Loucy (cell line): ENCODE results near the gene PRLR.

Source experiments
- H2AFZ ChIP-seq: fragments of 200-600 bp; sonication (generic); 2 replicates; pipeline ENCODE4 v1.6.0; 2016; ENCODE audit warnings: antibody characterized with exemption, mild to moderate bottlenecking, low read length, moderate library complexity
- H3F3A ChIP-seq: fragments of 200-600 bp; 2 replicates; pipeline ENCODE4 v1.6.0; 2016; ENCODE audit warnings: antibody characterized with exemption, low read depth, mild to moderate bottlenecking
- H3K27me3 ChIP-seq: fragments of 200-600 bp; sonication (generic); 2 replicates; pipeline ENCODE4 v1.6.1; 2014; ENCODE audit warnings: low read length, mild to moderate bottlenecking; ENCODE audit not compliant: insufficient read depth, poor library complexity, severe bottlenecking
- H3K36me3 ChIP-seq: fragments of 200-600 bp; sonication (generic); 2 replicates; pipeline ENCODE4 v1.6.1; 2016; ENCODE audit warnings: low read length; ENCODE audit not compliant: insufficient read depth
- H3K4me1 ChIP-seq: fragments of 200-600 bp; sonication (generic); 2 replicates; pipeline ENCODE4 v1.5.1; 2014; ENCODE audit warnings: low read length, mild to moderate bottlenecking; ENCODE audit not compliant: insufficient read depth, poor library complexity, severe bottlenecking
- H3K4me2 ChIP-seq: fragments of 200-600 bp; sonication (generic); 2 replicates; pipeline ENCODE4 v1.6.0; 2014; ENCODE audit warnings: antibody characterized with exemption, low read length, low read depth, mild to moderate bottlenecking; ENCODE audit not compliant: poor library complexity, severe bottlenecking
- H3K4me3 ChIP-seq: fragments of 200-600 bp; sonication (generic); 2 replicates; pipeline ENCODE4 v1.5.1; 2014; ENCODE audit warnings: low read length, mild to moderate bottlenecking, mixed read lengths; ENCODE audit not compliant: poor library complexity, severe bottlenecking
- H3K79me2 ChIP-seq: fragments of 200-600 bp; sonication (generic); 2 replicates; pipeline ENCODE4 v1.6.1; 2014; ENCODE audit warnings: low read length; ENCODE audit not compliant: insufficient read depth
- H3K9ac ChIP-seq: fragments of 200-600 bp; sonication (generic); 2 replicates; pipeline ENCODE4 v1.6.0; 2014; ENCODE audit warnings: mild to moderate bottlenecking, low read depth, low read length, moderate library complexity; ENCODE audit not compliant: poor library complexity, severe bottlenecking
- H3K9me2 ChIP-seq: fragments of 200-600 bp; sonication (generic); replicated peaks from 2 replicates; pipeline ENCODE4 v1.6.1; 2016; ENCODE audit warnings: low read depth, low read length, mixed read lengths
- H3K9me3 ChIP-seq: fragments of 200-600 bp; sonication (generic); 2 replicates; pipeline ENCODE4 v1.6.1; 2014; ENCODE audit warnings: mild to moderate bottlenecking, antibody characterized with exemption, low read length, low read depth; ENCODE audit not compliant: insufficient read depth
- H4K20me1 ChIP-seq: fragments of 200-600 bp; sonication (generic); 2 replicates; pipeline ENCODE4 v1.6.0; 2014; ENCODE audit warnings: antibody characterized with exemption, low read length, mild to moderate bottlenecking; ENCODE audit not compliant: insufficient read depth, poor library complexity, severe bottlenecking
- EZH2phosphoT487 ChIP-seq: fragments of 200-600 bp; IDR thresholded peaks from 2 replicates; pipeline ENCODE4 v1.6.1; 2018; ENCODE audit warnings: antibody characterized with exemption, mild to moderate bottlenecking, moderate library complexity, borderline replicate concordance
- TF ChIP-seq, protein P1 (sequence below): fragments of 200-600 bp; sonication (generic); conservative IDR thresholded peaks from 2 replicates; pipeline ENCODE4 v1.5.1; 2014; ENCODE audit warnings: mild to moderate bottlenecking, antibody characterized with exemption, low read length

PRLR gene

DNA sequence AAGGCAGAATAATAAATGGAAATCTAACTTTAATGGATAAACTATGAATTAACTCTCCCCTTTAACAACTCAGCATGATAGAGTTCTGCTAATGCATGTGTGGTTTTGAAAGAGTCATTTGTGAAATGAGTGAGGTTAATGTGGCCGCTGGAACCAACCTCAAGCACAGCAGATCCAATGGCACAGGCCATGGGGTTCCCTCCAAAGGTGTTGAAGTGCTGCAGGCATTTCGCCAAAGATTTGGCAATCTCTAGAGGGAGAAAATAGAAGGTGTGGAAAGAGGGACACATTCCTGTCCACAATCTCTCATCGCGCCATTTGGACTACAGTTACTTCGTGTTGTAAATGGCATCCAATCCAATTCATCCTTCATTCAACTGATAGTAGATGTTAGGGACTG is 217.5 kb downstream of the PRLR start:
- no peaks in the 10 kb centered on the region for H3K9me2 ChIP-seq
- no peaks in the 10 kb centered on the region for H4K20me1 ChIP-seq
- no peaks in the 10 kb centered on the region for H3F3A ChIP-seq
- H3K4me1 ChIP-seq: no peaks in the 10 kb centered on the region
- H3K9me3 ChIP-seq: no peaks in the 10 kb centered on the region
- no peaks in the 10 kb centered on the region for H3K36me3 ChIP-seq
- H2AFZ ChIP-seq: no peak overlapping the region
- no peak overlapping the region for H3K9ac ChIP-seq
- TF ChIP-seq, protein P1, sequence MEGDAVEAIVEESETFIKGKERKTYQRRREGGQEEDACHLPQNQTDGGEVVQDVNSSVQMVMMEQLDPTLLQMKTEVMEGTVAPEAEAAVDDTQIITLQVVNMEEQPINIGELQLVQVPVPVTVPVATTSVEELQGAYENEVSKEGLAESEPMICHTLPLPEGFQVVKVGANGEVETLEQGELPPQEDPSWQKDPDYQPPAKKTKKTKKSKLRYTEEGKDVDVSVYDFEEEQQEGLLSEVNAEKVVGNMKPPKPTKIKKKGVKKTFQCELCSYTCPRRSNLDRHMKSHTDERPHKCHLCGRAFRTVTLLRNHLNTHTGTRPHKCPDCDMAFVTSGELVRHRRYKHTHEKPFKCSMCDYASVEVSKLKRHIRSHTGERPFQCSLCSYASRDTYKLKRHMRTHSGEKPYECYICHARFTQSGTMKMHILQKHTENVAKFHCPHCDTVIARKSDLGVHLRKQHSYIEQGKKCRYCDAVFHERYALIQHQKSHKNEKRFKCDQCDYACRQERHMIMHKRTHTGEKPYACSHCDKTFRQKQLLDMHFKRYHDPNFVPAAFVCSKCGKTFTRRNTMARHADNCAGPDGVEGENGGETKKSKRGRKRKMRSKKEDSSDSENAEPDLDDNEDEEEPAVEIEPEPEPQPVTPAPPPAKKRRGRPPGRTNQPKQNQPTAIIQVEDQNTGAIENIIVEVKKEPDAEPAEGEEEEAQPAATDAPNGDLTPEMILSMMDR: no peak
- TF ChIP-seq EZH2phosphoT487: no peak
- no peaks in the 10 kb centered on the region for H3K27me3 ChIP-seq
- no peaks in the 10 kb centered on the region for H3K79me2 ChIP-seq
- H3K4me3 ChIP-seq: no peak overlapping the region
- no peak overlapping the region for H3K4me2 ChIP-seq

DNA sequence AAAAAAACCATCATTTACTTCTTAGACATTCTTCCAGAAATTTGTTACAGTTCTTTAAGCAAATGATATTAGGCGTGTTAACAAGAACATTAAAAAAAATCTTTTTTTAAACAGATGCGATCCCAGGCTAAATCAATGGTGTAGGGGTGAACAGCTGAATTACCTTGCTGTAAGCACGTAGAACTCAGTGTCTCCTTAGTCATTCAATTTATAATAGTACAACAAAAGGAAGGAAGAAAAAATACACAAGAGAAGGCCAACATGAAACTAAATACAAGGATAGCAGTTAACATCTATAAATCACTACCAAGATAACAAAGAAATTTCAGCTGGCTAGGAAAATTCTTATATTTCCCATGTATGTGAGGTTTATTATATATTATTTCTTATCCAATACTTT is 217.9 kb downstream of the PRLR start:
- no peaks in the 10 kb centered on the region for H3F3A ChIP-seq
- no peaks in the 10 kb centered on the region for H3K27me3 ChIP-seq
- H3K4me3 ChIP-seq: no peak overlapping the region
- TF ChIP-seq EZH2phosphoT487: no peak
- TF ChIP-seq, protein P1: no peak
- no peaks in the 10 kb centered on the region for H3K36me3 ChIP-seq
- no peaks in the 10 kb centered on the region for H3K9me2 ChIP-seq
- H3K9me3 ChIP-seq: no peaks in the 10 kb centered on the region
- no peaks in the 10 kb centered on the region for H3K79me2 ChIP-seq
- H3K4me1 ChIP-seq: no peaks in the 10 kb centered on the region
- H4K20me1 ChIP-seq: no peaks in the 10 kb centered on the region
- H3K4me2 ChIP-seq: no peak overlapping the region
- H3K9ac ChIP-seq: no peak overlapping the region
- no peak overlapping the region for H2AFZ ChIP-seq

DNA sequence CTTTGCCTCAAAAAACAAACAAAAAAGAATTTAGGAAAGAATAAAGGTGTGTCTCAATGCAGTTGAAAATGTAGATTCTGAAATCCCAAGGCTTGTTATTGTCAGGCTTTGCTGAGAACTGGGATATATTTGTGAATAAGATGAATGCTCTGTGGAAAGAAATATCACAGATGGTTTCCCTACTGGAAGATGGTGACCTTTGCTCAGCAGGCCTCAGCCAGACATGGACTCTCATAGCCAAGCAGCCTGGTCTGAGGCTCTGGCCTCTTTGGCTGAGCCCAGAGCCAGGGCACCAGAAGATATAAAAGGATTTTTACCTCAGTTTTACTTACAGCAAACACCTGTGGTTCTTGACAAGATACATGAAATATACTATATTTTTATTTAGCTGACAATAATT is 219.6 kb downstream of the PRLR start:
- Histone ChIP-seq H3F3A (no peaks in the 10 kb centered on the region), H3K36me3 (no peaks in the 10 kb centered on the region), H3K9ac (no peak overlapping the region), H3K9me2 (no peaks in the 10 kb centered on the region), H3K9me3 (no peaks in the 10 kb centered on the region), H3K4me1 (no peaks in the 10 kb centered on the region), H3K4me2 (no peak overlapping the region), H4K20me1 (no peaks in the 10 kb centered on the region), H3K4me3 (no peak overlapping the region), H2AFZ (no peak overlapping the region), H3K79me2 (no peaks in the 10 kb centered on the region), H3K27me3 (no peaks in the 10 kb centered on the region)
- TF ChIP-seq EZH2phosphoT487: no peak
- TF ChIP-seq, protein P1: no peak
